Upper lobe of left lung (tissue), 6 donors: ENCODE results near the gene EPM2AIP1. TPM values are rescaled to one million over a fixed set of nuclear protein-coding genes. Genes with fewer than 3 reads are reported as not detected.

Experiments
- ATAC-seq, 2 donors: fragments of 200-7000 bp; cut with Tn5 transposase; one replicate each; pipeline ENCODE4 v1.9.1; 2022; ENCODE audit warnings: mild to moderate bottlenecking in 2 of 2, moderate library complexity in 2 of 2; ENCODE audit not compliant: low FRiP score in 2 of 2
- DNase-seq, 2 donors: peaks; one replicate each; pipeline ENCODE4 v3.0.0-alpha.2; 2019 to 2020
- H3K27ac ChIP-seq, 4 donors: fragments of 200-600 bp; sonication (generic); one replicate each; pipeline ENCODE4 v1.5.1; 2016 to 2019
- H3K27me3 ChIP-seq, 4 donors: fragments of 200-600 bp; sonication (generic); one replicate each; pipeline ENCODE4 v1.5.1; 2017 to 2019
- H3K36me3 ChIP-seq, 4 donors: fragments of 200-600 bp; sonication (generic); one replicate each; pipeline ENCODE4 v1.5.1; 2016 to 2019
- H3K4me1 ChIP-seq, 4 donors: fragments of 200-600 bp; sonication (generic); one replicate each; pipeline ENCODE4 v1.5.1; 2018 to 2019
- H3K4me3 ChIP-seq, 4 donors: fragments of 200-600 bp; sonication (generic); one replicate each; pipeline ENCODE4 v1.5.1; 2017 to 2019; ENCODE audit warnings: mild to moderate bottlenecking in 2 of 4, moderate library complexity in 1 of 4
- H3K9me3 ChIP-seq, 4 donors: fragments of 200-600 bp; sonication (generic); one replicate each; pipeline ENCODE4 v1.5.1; 2018 to 2019
- CTCF ChIP-seq, 6 experiments: fragments of 450-650 bp in 4 of 6; fragments of 200-600 bp in 2 of 6; sonication (generic) in 2 of 6; IDR thresholded peaks; one replicate each; pipeline ENCODE4 v1.5.1; 2016 to 2019; ENCODE audit warnings: antibody characterized with exemption in 6 of 6
- EP300 ChIP-seq, 4 donors: sonication (generic); formaldehyde crosslinking; IDR thresholded peaks; one replicate each; pipeline ENCODE4 v1.5.1; 2017; ENCODE audit warnings: antibody characterized with exemption in 4 of 4, control low read depth in 2 of 4
- POLR2A ChIP-seq, 4 donors: fragments of 450-650 bp; IDR thresholded peaks; one replicate each; pipeline ENCODE4 v1.5.1; 2016 to 2017; ENCODE audit warnings: antibody characterized with exemption in 4 of 4, mild to moderate bottlenecking in 2 of 4
- POLR2AphosphoS5 ChIP-seq, 2 donors: sonication (generic); formaldehyde crosslinking; IDR thresholded peaks; one replicate each; pipeline ENCODE4 v1.5.1; 2017; ENCODE audit warnings: antibody characterized with exemption in 2 of 2
- WGBS, 2 donors: methylation state at CpG; one replicate each; pipeline ENCODE4 v1.1.5; 2017 to 2018; 5-methylcytosine and 5-hydroxymethylcytosine counted together
- total RNA-seq, 6 donors: library from RNA; depleted of rRNA in 4 of 6; stranded (reverse); fragments of >200 nt in 4 of 6; gene quantifications; one replicate each; pipeline versions ENCODE4 v1.1.0 to v1.2.1, GENCODE V29; 2016 to 2021
- donor health status: DM: no; HTN: no; CAD: no; lungs with moderate emphysema.
- donor health status: DM: no; HTN: yes; CAD: no; lungs with severe emphysema.

The EPM2AIP1 gene
- total RNA-seq, 6 donors from 2014 or later = 12.5 to 44.0 (median 18.1) TPM

GRCh38 chr3:36988356-36988755, 4.6 kb downstream of the EPM2AIP1 start:
- no peak for ATAC-seq
- Histone ChIP-seq H3K4me1 (peaks cover 36 to 45% (median 41%) of the 10 kb centered on the region in 4 donors), H3K36me3 (peaks cover 17 to 37% (median 33%) of the 10 kb centered on the region in 4 donors)

DNA sequence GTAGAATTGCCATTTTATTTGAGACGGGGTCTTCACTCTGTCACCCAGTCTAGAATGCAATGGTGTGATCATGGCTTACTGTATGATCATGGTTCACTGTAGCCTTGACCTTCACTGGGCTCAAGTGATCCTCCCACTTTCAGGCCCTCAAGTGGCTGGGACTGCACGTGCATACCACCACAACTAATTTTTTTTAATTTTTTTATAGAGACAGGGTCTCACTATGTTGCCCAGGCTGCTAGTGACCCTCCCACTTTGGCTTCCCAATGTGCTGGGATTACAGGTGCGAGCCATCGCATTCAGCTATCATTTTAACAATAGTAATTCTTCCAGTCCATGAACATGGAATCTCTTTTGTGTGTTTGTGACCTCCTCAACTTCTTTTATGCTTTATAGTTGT, 11.9 kb downstream of the EPM2AIP1 start:
- Histone ChIP-seq H3K36me3 (peaks cover 12 to 42% (median 33%) of the 10 kb centered on the region in 4 donors), H3K9me3 (no peaks in the 10 kb centered on the region), H3K27me3 (no peaks in the 10 kb centered on the region), H3K27ac (no peak overlapping the region), H3K4me1 (no peaks in the 10 kb centered on the region), H3K4me3 (no peak overlapping the region)
- DNase-seq (no peak), ATAC-seq (no peak)
- 96 to 97% methylated on average over 4 of the region's 4 CpGs for WGBS, 2 donors
- no peak for TF ChIP-seq EP300 (IDR thresholded peaks at IDR 0.05)
- no peak for TF ChIP-seq CTCF (IDR thresholded peaks at IDR 0.05)
- TF ChIP-seq POLR2AphosphoS5 (IDR thresholded peaks at IDR 0.05) = no peak
- no peak for TF ChIP-seq POLR2A (IDR thresholded peaks at IDR 0.05)

More at GRCh38 chr3:36988356-36988755, 4.6 kb downstream of the EPM2AIP1 start:
- H3K27ac ChIP-seq = peak overlapping the region in 1 of 4 donors; percentile 55
- TF ChIP-seq POLR2A (IDR thresholded peaks at IDR 0.05) (no peak), POLR2AphosphoS5 (IDR thresholded peaks at IDR 0.05) (no peak), EP300 (IDR thresholded peaks at IDR 0.05) (no peak), CTCF (IDR thresholded peaks at IDR 0.05) (no peak)
- no peaks in the 10 kb centered on the region for H3K27me3 ChIP-seq
- 35 to 43% methylated on average over 2 of the region's 2 CpGs for WGBS, 2 donors
- no peak for DNase-seq
- no peaks in the 10 kb centered on the region for H3K9me3 ChIP-seq
- H3K4me3 ChIP-seq = peak overlapping the region in 1 of 4 donors; percentile 7

DNA sequence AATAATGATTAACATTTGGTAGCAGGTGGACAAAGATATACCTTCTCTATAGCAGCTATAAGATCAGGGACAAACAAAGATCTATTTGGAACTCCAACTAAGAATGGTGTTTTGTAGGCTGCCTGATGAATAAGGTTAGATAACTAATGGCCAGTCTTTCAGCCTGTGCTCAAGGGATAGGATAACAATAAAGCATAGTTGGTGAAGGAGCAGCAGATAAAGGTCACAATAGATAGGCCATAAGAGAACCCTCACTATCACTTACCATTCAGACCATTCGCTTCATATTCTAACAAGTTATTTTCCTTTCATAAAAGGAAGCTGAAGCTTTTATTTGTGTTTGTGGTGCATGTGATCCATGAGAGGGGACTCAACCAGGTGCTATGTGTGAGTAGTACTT, 19.8 kb downstream of the EPM2AIP1 start:
- WGBS, 2 donors = 100% methylated on average over 1 of the region's 1 CpG
- Histone ChIP-seq H3K27me3 (no peaks in the 10 kb centered on the region), H3K36me3 (peaks cover 0 to 2% (median 0%) of the 10 kb centered on the region in 4 donors), H3K9me3 (no peaks in the 10 kb centered on the region), H3K4me1 (peaks cover 9 to 13% (median 11%) of the 10 kb centered on the region in 4 donors), H3K27ac (no peak overlapping the region), H3K4me3 (no peak overlapping the region)
- DNase-seq (no peak), ATAC-seq (no peak)
- no peak for TF ChIP-seq CTCF (IDR thresholded peaks at IDR 0.05)
- no peak for TF ChIP-seq POLR2AphosphoS5 (IDR thresholded peaks at IDR 0.05)
- no peak for TF ChIP-seq POLR2A (IDR thresholded peaks at IDR 0.05)
- TF ChIP-seq EP300 (IDR thresholded peaks at IDR 0.05) = no peak

- Histone ChIP-seq H3K9me3 (no peaks in the 10 kb centered on the region), H3K27me3 (no peaks in the 10 kb centered on the region), H3K4me1 (peaks cover 9 to 13% (median 11%) of the 10 kb centered on the region in 4 donors), H3K27ac (no peak overlapping the region), H3K36me3 (peaks cover 0 to 2% (median 0%) of the 10 kb centered on the region in 4 donors), H3K4me3 (no peak overlapping the region)
- ATAC-seq = no peak
- 88 to 98% methylated on average over 2 of the region's 2 CpGs for WGBS, 2 donors
- no peak for DNase-seq
- TF ChIP-seq EP300 (IDR thresholded peaks at IDR 0.05) = no peak
- no peak for TF ChIP-seq POLR2A (IDR thresholded peaks at IDR 0.05)
- no peak for TF ChIP-seq CTCF (IDR thresholded peaks at IDR 0.05)
- no peak for TF ChIP-seq POLR2AphosphoS5 (IDR thresholded peaks at IDR 0.05)
These were observed 20.8 kb downstream of the EPM2AIP1 start for GRCh38 chr3:36972163-36972562.
